Measurements from ENCODE around the gene ANHX.

The ANHX gene

DNA sequence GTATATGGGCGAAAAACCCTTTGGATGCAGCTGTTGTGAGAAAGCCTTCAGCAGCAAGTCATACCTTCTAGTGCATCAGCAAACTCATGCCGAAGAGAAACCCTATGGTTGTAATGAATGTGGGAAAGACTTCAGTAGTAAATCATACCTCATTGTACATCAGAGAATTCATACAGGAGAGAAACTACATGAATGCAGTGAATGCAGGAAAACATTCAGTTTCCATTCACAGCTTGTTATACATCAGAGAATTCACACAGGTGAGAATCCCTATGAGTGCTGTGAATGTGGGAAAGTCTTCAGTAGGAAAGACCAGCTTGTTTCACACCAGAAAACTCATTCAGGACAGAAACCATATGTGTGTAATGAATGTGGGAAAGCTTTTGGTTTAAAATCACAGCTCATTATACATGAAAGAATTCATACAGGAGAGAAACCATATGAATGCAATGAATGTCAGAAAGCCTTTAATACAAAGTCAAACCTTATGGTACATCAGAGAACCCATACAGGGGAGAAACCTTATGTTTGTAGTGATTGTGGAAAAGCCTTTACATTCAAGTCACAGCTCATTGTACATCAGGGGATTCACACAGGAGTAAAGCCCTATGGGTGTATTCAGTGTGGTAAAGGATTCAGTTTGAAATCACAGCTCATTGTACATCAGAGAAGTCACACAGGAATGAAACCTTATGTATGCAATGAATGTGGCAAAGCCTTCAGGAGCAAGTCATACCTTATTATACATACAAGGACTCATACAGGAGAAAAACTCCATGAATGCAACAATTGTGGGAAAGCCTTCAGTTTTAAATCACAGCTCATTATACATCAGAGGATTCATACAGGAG, 33.0 kb downstream of the ANHX start:
- FAIRE-seq: no peak

DNA sequence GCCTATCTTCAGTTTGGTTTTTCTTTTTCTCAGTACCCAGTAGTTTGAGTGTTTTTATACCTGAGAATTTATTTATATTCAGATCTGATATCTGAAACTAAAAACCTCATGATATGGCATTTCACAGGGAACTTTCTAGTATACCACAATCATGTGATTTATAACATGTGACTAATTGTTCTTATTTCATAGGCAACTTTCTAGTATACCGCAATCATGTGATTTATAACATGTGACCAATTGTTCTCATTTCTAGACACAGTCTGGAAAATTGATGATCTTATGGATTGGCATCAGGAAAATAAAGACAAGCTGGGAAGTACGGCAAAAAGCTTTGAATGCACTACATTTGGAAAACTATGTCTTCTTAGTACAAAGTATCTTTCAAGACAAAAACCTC, 33.8 kb downstream of the ANHX start:
- no peak for FAIRE-seq

DNA sequence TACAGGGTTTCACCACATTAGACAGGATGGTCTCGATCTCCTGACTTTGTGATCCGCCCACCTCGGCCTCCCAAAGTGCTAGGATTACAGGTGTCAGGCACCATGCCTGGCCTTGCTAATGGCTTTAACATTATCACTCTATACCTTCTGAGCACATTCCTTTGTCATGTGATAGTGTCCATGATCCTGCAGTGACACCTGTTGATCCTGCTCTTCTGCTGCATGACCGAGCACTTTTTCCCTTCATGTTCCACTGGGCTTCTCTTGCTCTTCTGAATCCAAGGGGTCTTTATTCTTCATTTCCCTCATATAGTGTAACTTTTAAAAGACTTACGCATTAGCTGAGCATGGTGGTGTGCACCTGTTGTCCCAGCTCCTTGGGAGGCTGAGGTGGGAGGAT, 42.8 kb downstream of the ANHX start:
- no peak for FAIRE-seq

DNA sequence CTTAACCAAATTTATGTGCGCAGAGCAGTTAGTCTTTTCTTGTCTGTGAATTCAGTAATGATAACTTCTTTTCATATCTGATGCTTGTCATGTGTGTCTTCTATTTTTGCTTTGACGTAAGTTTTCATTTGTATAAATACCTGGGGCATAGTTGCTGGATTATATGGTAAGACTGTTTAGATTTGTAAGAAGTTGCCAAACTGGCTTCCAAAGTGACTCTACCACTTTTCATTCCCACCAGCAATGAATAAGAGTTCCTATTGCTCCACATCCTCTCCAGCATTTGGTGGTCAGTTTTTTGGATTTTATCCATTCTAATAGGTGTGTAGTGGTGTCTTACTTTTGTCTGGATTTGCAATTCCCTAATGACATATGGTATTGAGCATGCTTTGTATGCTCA, 45.5 kb downstream of the ANHX start:
- FAIRE-seq: no peak

DNA sequence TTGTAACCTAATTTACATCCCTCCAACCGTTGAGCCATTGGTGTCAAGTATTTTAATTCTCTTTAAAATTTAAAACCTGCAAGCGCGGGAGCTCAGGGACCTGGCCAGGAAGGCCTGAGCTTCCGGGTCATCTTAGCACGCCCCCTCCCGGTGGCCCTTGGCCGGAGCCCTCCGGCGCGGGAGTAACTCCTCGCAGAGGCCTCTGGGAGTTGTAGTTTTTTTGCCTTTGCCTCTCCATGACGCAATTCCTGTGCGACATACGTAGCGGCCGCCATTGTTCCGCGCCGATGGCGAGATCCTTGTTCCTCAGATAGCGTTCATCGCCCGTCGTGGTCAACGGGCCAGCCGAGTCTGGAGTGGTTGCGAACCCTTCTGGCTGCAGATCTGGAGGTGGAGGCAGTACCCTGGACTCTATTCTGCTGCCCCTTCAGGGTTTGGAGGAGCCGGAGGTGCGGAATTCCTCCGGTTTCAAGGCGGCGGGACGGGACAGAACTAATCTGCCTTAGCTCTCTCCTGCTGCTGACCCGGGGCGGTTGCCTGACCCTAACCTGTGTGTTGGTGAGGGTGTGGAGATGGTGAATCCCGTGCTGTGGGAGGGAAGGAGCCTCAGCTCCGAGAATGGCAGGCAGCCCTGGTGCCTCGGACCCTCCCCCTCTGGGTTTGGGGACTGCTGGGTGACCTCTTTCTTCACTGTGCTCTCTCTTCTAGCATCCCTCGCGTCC, 54.3 kb downstream of the ANHX start, which contains the start of gene ZNF268:
TSS of gene ZNF268 (plus strand) at position 258 of the 722 bp plus-strand sequence. CDS start 503 bp downstream, outside the sequence.
- FAIRE-seq: peak; percentile 43

DNA sequence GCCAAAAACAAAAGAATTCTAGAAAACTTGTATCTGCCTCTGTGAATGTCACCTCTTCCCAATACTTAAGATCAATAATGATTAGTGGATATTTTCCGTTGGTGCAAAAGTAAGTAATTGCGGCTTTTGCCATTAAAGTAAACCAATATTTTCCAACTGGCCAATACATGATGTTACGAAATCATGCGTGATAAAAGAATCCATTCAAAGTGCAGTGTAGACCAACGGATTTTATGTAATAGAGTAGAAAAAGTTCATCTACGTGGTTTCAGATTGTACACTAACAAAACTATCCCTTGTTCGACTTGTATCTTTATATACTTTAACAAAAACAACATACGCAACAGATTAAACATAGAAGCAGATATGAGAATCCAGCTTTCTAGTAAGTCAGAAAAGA, 55.0 kb downstream of the ANHX start:
- FAIRE-seq: peak; percentile 6

DNA sequence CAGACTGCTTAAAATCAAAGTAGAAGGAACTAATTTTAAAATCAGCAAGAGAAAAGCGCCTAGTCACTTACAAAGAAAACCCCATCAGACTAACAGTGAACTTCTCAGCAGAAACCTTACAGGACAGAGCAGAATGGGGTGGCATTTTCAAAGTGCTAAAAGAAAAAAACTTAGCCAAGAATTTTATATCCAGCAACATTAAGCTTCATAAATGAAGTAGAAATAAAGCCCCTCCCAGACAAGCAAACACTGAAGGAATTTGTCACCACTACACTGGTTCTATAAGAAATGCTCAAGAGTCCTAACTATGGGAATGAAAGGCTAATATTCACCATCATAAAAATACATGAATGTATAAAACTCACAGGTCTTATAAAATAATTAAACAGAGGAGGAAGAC, 60.8 kb downstream of the ANHX start:
- no peak for FAIRE-seq

DNA sequence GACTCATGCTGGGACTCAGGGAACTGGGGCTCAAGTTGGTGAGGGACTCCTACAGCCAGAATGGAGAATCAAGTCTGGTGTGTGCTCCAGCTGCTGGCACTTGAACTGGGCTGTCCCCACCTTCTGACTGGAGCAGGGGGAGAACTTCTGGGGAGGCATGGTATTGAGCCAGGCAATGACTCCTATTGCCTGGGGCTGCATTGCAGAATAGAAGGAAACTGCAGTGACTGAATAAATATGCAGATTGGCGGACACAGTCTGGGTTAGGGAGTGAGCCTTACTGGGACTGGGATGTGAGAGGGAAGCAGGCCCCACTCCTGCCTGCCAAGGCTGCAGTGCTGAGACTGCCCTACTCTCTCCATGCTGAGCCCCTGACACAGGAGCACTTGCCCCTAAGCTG, 63.2 kb downstream of the ANHX start:
- no peak for FAIRE-seq
